Measurements from ENCODE around the gene EFCAB6. TPM values are rescaled to one million over a fixed set of nuclear protein-coding genes. Genes with fewer than 3 reads are reported as not detected.

Gene EFCAB6
- total RNA-seq, 2 experiments from 2014 or later = 0.15 to 0.21 TPM

GRCh38 chr22:43488031-43488866 is 323.9 kb downstream of the EFCAB6 start:
- no peak for DNase-seq
- CTCF ChIA-PET = no interaction called here
- Mint-ChIP-seq H3K36me3 (ENCODE audit: low read depth) (no peaks in the 10 kb centered on the region), H3K9me3 (no peaks in the 10 kb centered on the region), H3K4me3 (no peak overlapping the region), H3K4me1 (ENCODE audit: low read depth) (no peaks in the 10 kb centered on the region), H3K27ac (no peak overlapping the region), H3K27me3 (ENCODE audit: low read depth) (peaks cover 6% of the 10 kb centered on the region)
- intact Hi-C loops (cut with micrococcal nuclease) = no loop called here

GRCh38 chr22:43487311-43488030 is 324.6 kb downstream of the EFCAB6 start:
- Mint-ChIP-seq H3K27me3 (ENCODE audit: low read depth) (peaks cover 6% of the 10 kb centered on the region), H3K4me3 (no peak overlapping the region), H3K27ac (no peak overlapping the region), H3K36me3 (ENCODE audit: low read depth) (no peaks in the 10 kb centered on the region), H3K9me3 (no peaks in the 10 kb centered on the region), H3K4me1 (ENCODE audit: low read depth) (no peaks in the 10 kb centered on the region)
- intact Hi-C loops (cut with micrococcal nuclease) = no loop called here
- CTCF ChIA-PET = no interaction called here
- DNase-seq = no peak

DNA sequence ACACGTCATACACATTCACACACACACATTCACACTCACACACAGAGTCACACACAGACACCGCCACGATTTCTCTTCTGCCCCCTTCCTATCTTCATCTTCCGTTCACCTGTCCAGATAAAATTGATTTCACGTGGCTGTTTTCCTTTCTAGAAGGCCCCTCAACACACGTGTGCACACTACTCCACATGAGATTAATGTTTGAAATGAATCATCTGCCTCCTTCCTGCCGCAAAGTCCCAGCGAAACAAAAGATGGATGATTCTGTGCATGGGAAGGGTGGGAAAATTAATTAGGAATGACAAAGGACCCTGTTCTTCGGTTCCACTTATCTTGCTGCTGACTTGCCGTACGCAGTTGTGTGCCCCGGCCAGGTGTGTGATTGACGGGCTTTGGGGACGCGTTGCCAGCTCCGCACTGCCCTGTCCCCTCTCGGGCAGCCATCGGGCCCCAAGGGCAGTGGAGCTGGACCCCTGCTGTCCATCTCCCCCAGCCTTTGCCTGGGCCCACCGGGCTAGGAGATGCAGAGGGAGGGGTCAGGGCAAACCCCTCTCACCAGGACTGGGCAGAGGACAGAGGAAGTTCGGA is 326.5 kb downstream of the EFCAB6 start:
- H3K9me3 Mint-ChIP-seq = no peaks in the 10 kb centered on the region
- peaks cover 6% of the 10 kb centered on the region for H3K27me3 Mint-ChIP-seq (ENCODE audit: low read depth)

GRCh38 chr22:43484227-43484626 is 327.9 kb downstream of the EFCAB6 start:
- intact Hi-C loops (cut with micrococcal nuclease) = no loop called here
- Mint-ChIP-seq H3K36me3 (ENCODE audit: low read depth) (no peaks in the 10 kb centered on the region), H3K27ac (no peak overlapping the region), H3K4me1 (ENCODE audit: low read depth) (peaks cover 18% of the 10 kb centered on the region), H3K27me3 (ENCODE audit: low read depth) (peaks cover 6% of the 10 kb centered on the region), H3K4me3 (no peak overlapping the region), H3K9me3 (no peaks in the 10 kb centered on the region)
- no peak for DNase-seq
- CTCF ChIA-PET = no interaction called here

More for the DNA sequence above, 326.5 kb downstream of the EFCAB6 start:
- DNase-seq = no peak
- CTCF ChIA-PET = no interaction called here
- Mint-ChIP-seq H3K4me3 (no peak overlapping the region), H3K36me3 (ENCODE audit: low read depth) (no peaks in the 10 kb centered on the region), H3K4me1 (ENCODE audit: low read depth) (peaks cover 13% of the 10 kb centered on the region), H3K27ac (no peak overlapping the region)
- intact Hi-C loops (cut with micrococcal nuclease) = no loop called here

DNA sequence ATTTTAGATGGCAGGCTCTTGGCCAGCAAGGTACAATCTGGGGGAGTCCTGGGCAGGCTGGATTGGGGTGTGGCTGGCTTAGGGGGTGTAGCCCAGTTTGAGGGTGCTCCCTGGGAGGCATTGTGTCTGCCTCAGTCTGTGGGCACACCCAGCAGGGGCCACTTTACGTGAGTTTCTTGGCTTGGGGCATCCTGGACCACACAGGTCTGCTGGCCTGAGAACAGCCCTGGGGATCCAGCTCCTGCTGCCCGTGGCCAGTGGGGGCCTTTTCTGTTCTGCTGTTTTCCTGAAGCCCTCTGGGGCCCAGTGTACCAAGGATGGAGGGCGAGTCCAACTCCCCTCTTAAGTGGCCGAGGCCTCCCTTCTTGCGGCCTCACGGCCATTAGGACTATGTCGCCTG is 328.4 kb downstream of the EFCAB6 start:
- CTCF ChIA-PET = no interaction called here
- H3K27ac Mint-ChIP-seq = no peak overlapping the region
- peaks cover 18% of the 10 kb centered on the region for H3K4me1 Mint-ChIP-seq (ENCODE audit: low read depth)
- H3K36me3 Mint-ChIP-seq (ENCODE audit: low read depth) = no peaks in the 10 kb centered on the region
- intact Hi-C loops (cut with micrococcal nuclease) = no loop called here
- no peak overlapping the region for H3K4me3 Mint-ChIP-seq
- H3K9me3 Mint-ChIP-seq = no peaks in the 10 kb centered on the region
- H3K27me3 Mint-ChIP-seq (ENCODE audit: low read depth) = peaks cover 6% of the 10 kb centered on the region
- DNase-seq = no peak

DNA sequence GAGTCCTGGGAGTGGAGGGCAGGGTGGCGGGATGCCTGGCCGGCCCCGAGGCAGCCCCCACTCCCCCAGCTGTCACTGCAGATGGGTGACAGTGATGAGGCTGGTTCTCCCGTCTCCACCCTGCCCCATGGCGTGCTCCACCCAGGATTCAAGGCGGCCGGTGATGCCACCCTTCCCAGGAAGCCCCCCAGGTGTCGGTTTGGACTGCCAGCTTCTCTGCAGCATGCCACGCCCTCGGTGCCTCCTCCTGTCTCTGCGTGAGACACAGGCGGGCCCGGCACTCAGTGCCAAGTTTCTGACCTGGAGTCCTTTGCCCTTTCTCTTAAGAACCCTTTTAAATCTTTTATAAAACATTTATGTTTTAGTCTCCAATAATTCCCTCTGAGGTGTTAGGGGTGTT is 328.8 kb downstream of the EFCAB6 start:
- H3K4me3 Mint-ChIP-seq = no peak overlapping the region
- no peaks in the 10 kb centered on the region for H3K9me3 Mint-ChIP-seq
- CTCF ChIA-PET = no interaction called here
- intact Hi-C loops (cut with micrococcal nuclease) = no loop called here
- H3K4me1 Mint-ChIP-seq (ENCODE audit: low read depth) = peaks cover 18% of the 10 kb centered on the region
- no peaks in the 10 kb centered on the region for H3K36me3 Mint-ChIP-seq (ENCODE audit: low read depth)
- no peak overlapping the region for H3K27ac Mint-ChIP-seq
- H3K27me3 Mint-ChIP-seq (ENCODE audit: low read depth) = peaks cover 6% of the 10 kb centered on the region
- no peak for DNase-seq

- Mint-ChIP-seq H3K27ac (no peak overlapping the region), H3K36me3 (ENCODE audit: low read depth) (no peaks in the 10 kb centered on the region), H3K4me3 (peak overlapping the region; percentile 71), H3K4me1 (ENCODE audit: low read depth) (peaks cover 18% of the 10 kb centered on the region), H3K27me3 (ENCODE audit: low read depth) (peaks cover 4% of the 10 kb centered on the region), H3K9me3 (no peaks in the 10 kb centered on the region)
- CTCF ChIA-PET = no interaction called here
- intact Hi-C loops (cut with micrococcal nuclease) = no loop called here
- no peak for DNase-seq
Measured at GRCh38 chr22:43482318-43482625, 329.8 kb downstream of the EFCAB6 start.

DNA sequence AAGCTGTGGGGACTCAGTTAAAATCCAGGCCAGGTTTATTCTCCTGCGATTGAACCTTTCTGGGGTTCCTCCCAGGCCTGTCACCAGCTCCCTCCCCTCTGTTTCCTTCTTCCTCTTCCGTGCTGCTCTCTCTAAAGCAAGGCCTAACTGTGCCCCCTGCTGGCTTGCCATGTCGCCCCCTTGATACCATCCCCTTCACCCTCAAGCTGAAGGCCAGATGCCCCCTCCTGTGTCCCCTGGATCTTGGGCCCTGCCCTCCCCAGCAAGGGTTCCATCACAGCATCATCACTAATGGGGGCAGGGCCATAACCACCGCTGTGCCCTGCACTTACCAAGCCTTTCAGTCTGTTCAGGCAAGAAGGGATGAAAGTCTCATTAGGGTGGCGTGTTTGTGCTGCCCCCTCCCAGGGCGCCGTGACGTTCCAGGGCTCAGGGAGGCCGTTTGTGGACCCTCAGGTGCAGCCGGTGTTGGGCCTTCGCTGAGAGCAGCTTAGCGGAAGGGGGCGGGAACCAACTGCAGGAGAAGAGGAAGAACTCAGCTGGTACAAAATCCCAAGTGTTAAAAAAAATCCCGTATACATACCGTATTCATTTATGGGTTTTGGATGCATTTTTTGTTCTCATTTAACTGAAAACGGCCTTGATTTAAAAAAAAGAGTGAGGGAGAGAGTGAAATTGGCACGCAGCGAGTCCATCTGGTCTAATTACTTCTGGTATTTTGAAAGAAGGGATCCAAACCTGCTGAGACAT is 330.4 kb downstream of the EFCAB6 start:
- H3K27me3 Mint-ChIP-seq (ENCODE audit: low read depth) = no peaks in the 10 kb centered on the region
- peak; percentile 66 for DNase-seq
- peak overlapping the region; percentile 71 for H3K4me3 Mint-ChIP-seq
- intact Hi-C loops (cut with micrococcal nuclease) = loop anchor here (1.0 kb wide), 1 partner anchor 93 kb away; no protein-coding TSS in a partner anchor
- H3K9me3 Mint-ChIP-seq = no peaks in the 10 kb centered on the region
- H3K4me1 Mint-ChIP-seq (ENCODE audit: low read depth) = peaks cover 18% of the 10 kb centered on the region
- H3K36me3 Mint-ChIP-seq (ENCODE audit: low read depth) = no peaks in the 10 kb centered on the region
- peak overlapping the region; percentile 74 for H3K27ac Mint-ChIP-seq
- CTCF ChIA-PET = interaction anchor here (1.1 kb wide), 1 partner anchor 38 kb away, joined by 4 read pairs; no protein-coding TSS in a partner anchor

GRCh38 chr22:43479962-43480361 is 332.1 kb downstream of the EFCAB6 start:
- H3K4me3 Mint-ChIP-seq = no peak overlapping the region
- no peaks in the 10 kb centered on the region for H3K36me3 Mint-ChIP-seq (ENCODE audit: low read depth)
- H3K9me3 Mint-ChIP-seq = no peaks in the 10 kb centered on the region
- peaks cover 18% of the 10 kb centered on the region for H3K4me1 Mint-ChIP-seq (ENCODE audit: low read depth)
- intact Hi-C loops (cut with micrococcal nuclease) = no loop called here
- DNase-seq = no peak
- H3K27ac Mint-ChIP-seq = no peak overlapping the region
- CTCF ChIA-PET = interaction anchor here (0.6 kb wide), 1 partner anchor 88 kb away, joined by 4 read pairs; no protein-coding TSS in a partner anchor
- H3K27me3 Mint-ChIP-seq (ENCODE audit: low read depth) = no peaks in the 10 kb centered on the region

DNA sequence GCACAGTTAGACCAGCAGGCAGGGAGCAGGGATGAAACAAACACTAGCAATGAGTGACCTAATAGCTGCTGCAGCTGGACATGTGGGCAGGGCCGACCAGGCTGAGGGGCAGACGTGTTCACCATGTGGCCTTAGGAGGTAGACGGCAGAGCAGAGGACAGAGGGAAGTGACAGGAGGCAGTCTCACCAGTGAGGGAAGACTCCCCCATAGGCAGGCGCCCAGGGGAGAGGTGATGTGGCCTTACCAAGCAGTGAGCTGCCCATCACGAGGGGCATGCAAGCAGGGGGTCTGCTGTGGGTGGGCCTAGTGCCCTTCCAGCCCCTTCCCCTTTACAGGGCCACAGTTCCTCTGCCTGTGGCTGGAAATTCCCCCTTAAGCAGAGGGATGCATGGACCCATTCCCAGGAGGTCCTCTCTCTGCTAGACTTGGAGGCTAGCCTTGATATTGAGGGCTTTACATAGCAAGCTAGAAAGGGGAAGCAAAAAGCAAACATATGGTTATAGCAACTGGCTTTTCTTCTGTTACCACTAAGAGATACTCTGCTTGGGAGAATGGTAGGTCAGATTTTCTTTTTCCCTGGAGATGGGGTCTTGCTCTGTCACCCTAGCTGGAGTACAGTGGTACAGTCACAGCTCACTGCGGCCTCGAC is 332.7 kb downstream of the EFCAB6 start:
- no peaks in the 10 kb centered on the region for H3K36me3 Mint-ChIP-seq (ENCODE audit: low read depth)
- intact Hi-C loops (cut with micrococcal nuclease) = no loop called here
- CTCF ChIA-PET = interaction anchor here (0.6 kb wide), 1 partner anchor 88 kb away, joined by 4 read pairs; no protein-coding TSS in a partner anchor
- peaks cover 18% of the 10 kb centered on the region for H3K4me1 Mint-ChIP-seq (ENCODE audit: low read depth)
- no peak overlapping the region for H3K27ac Mint-ChIP-seq
- peaks cover 4% of the 10 kb centered on the region for H3K27me3 Mint-ChIP-seq (ENCODE audit: low read depth)
- no peak overlapping the region for H3K4me3 Mint-ChIP-seq
- DNase-seq = no peak
- no peaks in the 10 kb centered on the region for H3K9me3 Mint-ChIP-seq
